Panc1 (cell line): ENCODE data around the gene KCTD6. TPM values are rescaled to one million over a fixed set of nuclear protein-coding genes. Genes with fewer than 3 reads are reported as not detected.

ENCODE experiments used
- ATAC-seq: fragments of 200-7000 bp; cut with Tn5 transposase; 2 replicates; pipeline ENCODE4 v1.9.1; 2020; ENCODE audit warnings: mild to moderate bottlenecking, moderate library complexity
- BruUV-seq: library from RNA; stranded (reverse); fragments of 400-500 nt; replicated peaks from 2 replicates; lab custom pipeline; 2021; lab: Mats Ljungman, UMichigan
- CTCF ChIA-PET: fragments of 300-600 bp; sonication (Branson Sonifier 250); formaldehyde crosslinking; loops from one replicate; lab custom pipeline; 2022; ENCODE audit warnings: antibody characterized with exemption; lab: Charles Lee
- POLR2A ChIA-PET: fragments of 300-600 bp; sonication (Branson Sonifier 250); formaldehyde crosslinking; loops from one replicate; lab custom pipeline; 2022; ENCODE audit warnings: antibody characterized with exemption; lab: Charles Lee
- DNase-seq: peaks from one replicate; pipeline ENCODE4 v3.0.0-alpha.2; 2010; ENCODE audit warnings: low read depth, low spot score
- H3K27ac ChIP-seq: 2 replicates; pipeline ENCODE4 v1.5.1; 2011; ENCODE audit warnings: mild to moderate bottlenecking, low read length, inconsistent platforms
- H3K27me3 ChIP-seq: fragments of 200-500 bp; sonication (Bioruptor generic); 2 replicates; pipeline ENCODE4 v1.6.0; 2014; ENCODE audit warnings: low read length, inconsistent platforms; ENCODE audit not compliant: control insufficient read depth, insufficient read depth
- H3K36me3 ChIP-seq: fragments of 200-500 bp; sonication (Bioruptor generic); 2 replicates; pipeline ENCODE4 v1.5.1; 2014; ENCODE audit warnings: inconsistent platforms, mild to moderate bottlenecking, low read length, moderate library complexity; ENCODE audit not compliant: control insufficient read depth, insufficient read depth
- H3K4me1 ChIP-seq: 2 replicates; pipeline ENCODE4 v1.5.1; 2011; ENCODE audit warnings: inconsistent platforms, mild to moderate bottlenecking, low read length, moderate library complexity; ENCODE audit not compliant: control insufficient read depth, insufficient read depth
- H3K4me3 ChIP-seq, 2 experiments: 2 replicates each; pipeline ENCODE4 v1.5.1; 2011 to 2012; ENCODE audit warnings: low read depth in 2 of 2, low read length in 2 of 2, mild to moderate bottlenecking in 2 of 2, inconsistent platforms in 1 of 2, moderate library complexity in 1 of 2
- H3K9me3 ChIP-seq: fragments of 200-500 bp; sonication (Bioruptor generic); 2 replicates; pipeline ENCODE4 v1.5.1; 2014; ENCODE audit warnings: low read depth, mild to moderate bottlenecking, inconsistent platforms, low read length, moderate library complexity; ENCODE audit not compliant: control insufficient read depth, insufficient read depth
- POLR2AphosphoS5 ChIP-seq: IDR thresholded peaks from 2 replicates; pipeline ENCODE4 v1.6.1; 2012; ENCODE audit warnings: mild to moderate bottlenecking, low read depth, low read length, moderate library complexity
- REST ChIP-seq, 2 experiments: IDR thresholded peaks; 2 replicates each; pipeline ENCODE4 v1.6.1; 2011 to 2012; ENCODE audit warnings: low read depth in 2 of 2, control low read depth in 1 of 2, low read length in 1 of 2, mild to moderate bottlenecking in 1 of 2, moderate library complexity in 1 of 2; ENCODE audit not compliant: insufficient read depth in 1 of 2
- SIN3A ChIP-seq: IDR thresholded peaks from 2 replicates; pipeline ENCODE4 v1.6.1; 2012; ENCODE audit warnings: low read depth, mild to moderate bottlenecking, low read length, moderate library complexity, borderline replicate concordance; ENCODE audit not compliant: insufficient read depth
- TCF7L2 ChIP-seq: IDR thresholded peaks from 2 replicates; pipeline ENCODE4 v1.6.1; 2011; ENCODE audit warnings: mild to moderate bottlenecking, low read depth, low read length, inconsistent platforms
- in situ Hi-C: cut with HindIII; loops from 2 replicates; pipeline ENCODE4 v1.10.0; 2016; ENCODE audit warnings: low sequenced_read_pairs, low pct_unique_long_range_greater_than_20kb
- intact Hi-C: fragments of 100-400 bp; cut with micrococcal nuclease; formaldehyde crosslinking; loops from one replicate; pipeline ENCODE4 v1.10.0; 2022; ENCODE audit not compliant: unreplicated experiment
- total RNA-seq: library from RNA; stranded (reverse); gene quantifications from one replicate; pipeline ENCODE4 v1.2.1, GENCODE V29; 2021; ENCODE audit not compliant: unreplicated experiment
- TF ChIP-seq, protein P1 (sequence below): fragments of 450-650 bp; IDR thresholded peaks from 2 replicates; pipeline ENCODE4 v1.5.1; 2017; ENCODE audit warnings: mild to moderate bottlenecking

KCTD6 gene
- total RNA-seq, 1 experiment from 2014 or later: 18.3 TPM

- in situ Hi-C loops: no loop called here
- ATAC-seq (no peak), DNase-seq (no peak)
- no peak for TF ChIP-seq TCF7L2
- TF ChIP-seq, protein P1, sequence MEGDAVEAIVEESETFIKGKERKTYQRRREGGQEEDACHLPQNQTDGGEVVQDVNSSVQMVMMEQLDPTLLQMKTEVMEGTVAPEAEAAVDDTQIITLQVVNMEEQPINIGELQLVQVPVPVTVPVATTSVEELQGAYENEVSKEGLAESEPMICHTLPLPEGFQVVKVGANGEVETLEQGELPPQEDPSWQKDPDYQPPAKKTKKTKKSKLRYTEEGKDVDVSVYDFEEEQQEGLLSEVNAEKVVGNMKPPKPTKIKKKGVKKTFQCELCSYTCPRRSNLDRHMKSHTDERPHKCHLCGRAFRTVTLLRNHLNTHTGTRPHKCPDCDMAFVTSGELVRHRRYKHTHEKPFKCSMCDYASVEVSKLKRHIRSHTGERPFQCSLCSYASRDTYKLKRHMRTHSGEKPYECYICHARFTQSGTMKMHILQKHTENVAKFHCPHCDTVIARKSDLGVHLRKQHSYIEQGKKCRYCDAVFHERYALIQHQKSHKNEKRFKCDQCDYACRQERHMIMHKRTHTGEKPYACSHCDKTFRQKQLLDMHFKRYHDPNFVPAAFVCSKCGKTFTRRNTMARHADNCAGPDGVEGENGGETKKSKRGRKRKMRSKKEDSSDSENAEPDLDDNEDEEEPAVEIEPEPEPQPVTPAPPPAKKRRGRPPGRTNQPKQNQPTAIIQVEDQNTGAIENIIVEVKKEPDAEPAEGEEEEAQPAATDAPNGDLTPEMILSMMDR: no peak
- no peak for TF ChIP-seq SIN3A
- no peak for TF ChIP-seq POLR2AphosphoS5
- TF ChIP-seq REST (IDR thresholded peaks at IDR 0.05; ENCODE audit: insufficient read depth in 1 of 2, low read depth in 2 of 2, low read length in 1 of 2): no peak
- Histone ChIP-seq H3K4me3 (no peak overlapping the region), H3K27ac (no peak overlapping the region), H3K27me3 (no peaks in the 10 kb centered on the region), H3K9me3 (no peaks in the 10 kb centered on the region), H3K36me3 (no peaks in the 10 kb centered on the region), H3K4me1 (no peaks in the 10 kb centered on the region)
- POLR2A ChIA-PET: no interaction called here
- no TSS peak for BruUV-seq
- intact Hi-C loops: no loop called here
- CTCF ChIA-PET: no interaction called here
Measured at GRCh38 chr3:58514405-58514804, 22.5 kb downstream of the KCTD6 start.

- no peaks in the 10 kb centered on the region for H3K27me3 ChIP-seq
- H3K4me1 ChIP-seq: peaks cover 19% of the 10 kb centered on the region; the same call in 1 of the 2 replicates
- TF ChIP-seq REST (IDR thresholded peaks at IDR 0.05; ENCODE audit: insufficient read depth in 1 of 2, low read depth in 2 of 2, low read length in 1 of 2) (no peak), TCF7L2 (no peak), SIN3A (no peak), POLR2AphosphoS5 (no peak)
- TF ChIP-seq, protein P1: no peak
- ChIA-PET CTCF (interaction anchor here (0.8 kb wide), 1 partner anchor 599 kb away, joined by 8 read pairs; no protein-coding TSS in a partner anchor), POLR2A (no interaction called here)
- no peak overlapping the region for H3K4me3 ChIP-seq
- ATAC-seq (no peak), DNase-seq (no peak)
- no peaks in the 10 kb centered on the region for H3K36me3 ChIP-seq
- no peaks in the 10 kb centered on the region for H3K9me3 ChIP-seq
- in situ Hi-C loops: no loop called here
- BruUV-seq: no TSS peak
- intact Hi-C loops: no loop called here
- H3K27ac ChIP-seq: no peak overlapping the region
Measured at GRCh38 chr3:58518291-58518789, 26.4 kb downstream of the KCTD6 start.
